Transverse colon (tissue), 4 donors: ENCODE data around the gene UMPS.

ENCODE experiments used
- CTCF ChIP-seq, 5 experiments: fragments of 200-600 bp in 3 of 5; fragments of 450-650 bp in 2 of 5; sonication (generic) in 3 of 5; IDR thresholded peaks; 1 replicate in 2 of 5; 2 replicates in 3 of 5; pipeline ENCODE4 v1.5.1; 2016 to 2017; ENCODE audit warnings: antibody characterized with exemption in 5 of 5, inconsistent platforms in 3 of 5, mild to moderate bottlenecking in 2 of 5, moderate library complexity in 1 of 5
- POLR2A ChIP-seq: fragments of 450-650 bp; IDR thresholded peaks from one replicate; pipeline ENCODE4 v1.6.1; 2016; ENCODE audit warnings: antibody characterized with exemption, mild to moderate bottlenecking, moderate library complexity
- POLR2AphosphoS5 ChIP-seq, 3 donors: sonication (generic); formaldehyde crosslinking; IDR thresholded peaks; one replicate each; pipeline ENCODE4 v1.6.1; 2016; ENCODE audit warnings: antibody characterized with exemption in 3 of 3

- TF ChIP-seq CTCF (IDR thresholded peaks at IDR 0.05) (no peak), POLR2AphosphoS5 (IDR thresholded peaks at IDR 0.05) (no peak), POLR2A (no peak)
Observed at GRCh38 chr3:124774327-124774718, 44.1 kb downstream of the UMPS start.
